Type B pancreatic cell (in vitro differentiated cells): ENCODE results near the gene SLCO2A1. TPM values are rescaled to one million over a fixed set of nuclear protein-coding genes. Genes with fewer than 3 reads are reported as not detected.

Experiments
- DNase-seq: peaks from one replicate; pipeline ENCODE4 v3.0.0; 2021; ENCODE audit warnings: mixed read lengths; ENCODE audit not compliant: unreplicated experiment; ENCODE audit errors: extremely low spot score
- H3K27ac Mint-ChIP-seq: 2 replicates; pipeline ENCODE4 v1.8.0; 2021; ENCODE audit warnings: mild to moderate bottlenecking, mixed read lengths
- H3K27me3 Mint-ChIP-seq: 2 replicates; pipeline ENCODE4 v1.8.0; 2021; ENCODE audit warnings: mixed read lengths
- H3K36me3 Mint-ChIP-seq: 2 replicates; pipeline ENCODE4 v1.8.0; 2021; ENCODE audit warnings: mixed read lengths
- H3K4me1 Mint-ChIP-seq: one replicate; pipeline ENCODE4 v1.8.0; 2021; ENCODE audit warnings: mixed read lengths; ENCODE audit not compliant: unreplicated experiment
- H3K4me3 Mint-ChIP-seq: 2 replicates; pipeline ENCODE4 v1.8.0; 2021; ENCODE audit warnings: mild to moderate bottlenecking, mixed read lengths
- H3K9me3 Mint-ChIP-seq: 2 replicates; pipeline ENCODE4 v1.8.0; 2021; ENCODE audit warnings: mixed read lengths
- total RNA-seq: library from RNA; stranded (reverse); gene quantifications from 2 replicates; pipeline ENCODE4 v1.2.1, GENCODE V29; 2021; ENCODE audit warnings: low replicate concordance
- TF ChIP-seq, protein P1 (sequence below): fragments of 200-600 bp; sonication (generic); conservative IDR thresholded peaks from 2 replicates; pipeline ENCODE4 v1.5.0; 2021; ENCODE audit warnings: antibody characterized with exemption, mild to moderate bottlenecking

The SLCO2A1 gene
- total RNA-seq, 1 donor from 2014 or later: 3.8 TPM

DNA sequence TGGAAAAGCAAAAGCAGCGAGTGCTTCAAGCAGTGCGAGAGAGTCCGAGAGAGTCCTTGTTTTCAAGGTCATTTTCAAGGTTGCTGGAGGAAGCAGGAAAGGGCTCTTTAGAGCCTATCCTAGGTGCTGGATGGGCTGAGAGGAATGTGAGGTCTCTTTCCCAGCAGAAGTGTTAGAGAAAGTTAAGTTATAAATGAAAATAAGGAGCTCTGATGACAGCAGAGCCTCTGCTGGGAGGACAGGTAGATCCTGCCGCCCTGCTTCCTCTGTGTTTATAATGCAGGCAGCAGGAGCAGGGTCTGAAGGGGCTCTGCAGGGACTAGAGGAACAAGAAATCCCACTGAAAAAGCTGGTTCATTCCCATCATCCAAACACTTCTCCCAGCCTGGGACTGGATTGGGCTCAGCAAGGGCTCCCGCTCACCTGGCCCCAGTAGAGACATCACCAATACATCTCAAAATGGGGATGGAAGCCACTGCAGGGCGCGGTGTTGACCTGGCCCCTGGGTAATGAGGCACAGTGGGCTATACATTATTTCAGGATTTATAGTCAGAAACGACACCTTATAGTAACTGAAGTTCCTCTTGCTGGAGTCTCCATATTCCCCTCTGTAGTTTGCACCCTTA is 92.6 kb downstream of the SLCO2A1 start:
- Mint-ChIP-seq H3K27ac (no peak overlapping the region), H3K4me1 (peaks cover 14% of the 10 kb centered on the region), H3K4me3 (no peak overlapping the region), H3K27me3 (peaks cover 11% of the 10 kb centered on the region), H3K9me3 (no peaks in the 10 kb centered on the region), H3K36me3 (no peaks in the 10 kb centered on the region)
- TF ChIP-seq, protein P1, sequence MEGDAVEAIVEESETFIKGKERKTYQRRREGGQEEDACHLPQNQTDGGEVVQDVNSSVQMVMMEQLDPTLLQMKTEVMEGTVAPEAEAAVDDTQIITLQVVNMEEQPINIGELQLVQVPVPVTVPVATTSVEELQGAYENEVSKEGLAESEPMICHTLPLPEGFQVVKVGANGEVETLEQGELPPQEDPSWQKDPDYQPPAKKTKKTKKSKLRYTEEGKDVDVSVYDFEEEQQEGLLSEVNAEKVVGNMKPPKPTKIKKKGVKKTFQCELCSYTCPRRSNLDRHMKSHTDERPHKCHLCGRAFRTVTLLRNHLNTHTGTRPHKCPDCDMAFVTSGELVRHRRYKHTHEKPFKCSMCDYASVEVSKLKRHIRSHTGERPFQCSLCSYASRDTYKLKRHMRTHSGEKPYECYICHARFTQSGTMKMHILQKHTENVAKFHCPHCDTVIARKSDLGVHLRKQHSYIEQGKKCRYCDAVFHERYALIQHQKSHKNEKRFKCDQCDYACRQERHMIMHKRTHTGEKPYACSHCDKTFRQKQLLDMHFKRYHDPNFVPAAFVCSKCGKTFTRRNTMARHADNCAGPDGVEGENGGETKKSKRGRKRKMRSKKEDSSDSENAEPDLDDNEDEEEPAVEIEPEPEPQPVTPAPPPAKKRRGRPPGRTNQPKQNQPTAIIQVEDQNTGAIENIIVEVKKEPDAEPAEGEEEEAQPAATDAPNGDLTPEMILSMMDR: no peak
- DNase-seq: peak; percentile 37

- TF ChIP-seq, protein P1: no peak
- no peak overlapping the region for H3K27ac Mint-ChIP-seq
- H3K36me3 Mint-ChIP-seq: no peaks in the 10 kb centered on the region
- no peak overlapping the region for H3K4me3 Mint-ChIP-seq
- no peaks in the 10 kb centered on the region for H3K9me3 Mint-ChIP-seq
- H3K4me1 Mint-ChIP-seq: peaks cover 14% of the 10 kb centered on the region
- H3K27me3 Mint-ChIP-seq: peaks cover 11% of the 10 kb centered on the region
- DNase-seq: peak; percentile 45
Observed at GRCh38 chr3:133935843-133936769, 93.6 kb downstream of the SLCO2A1 start.

DNA sequence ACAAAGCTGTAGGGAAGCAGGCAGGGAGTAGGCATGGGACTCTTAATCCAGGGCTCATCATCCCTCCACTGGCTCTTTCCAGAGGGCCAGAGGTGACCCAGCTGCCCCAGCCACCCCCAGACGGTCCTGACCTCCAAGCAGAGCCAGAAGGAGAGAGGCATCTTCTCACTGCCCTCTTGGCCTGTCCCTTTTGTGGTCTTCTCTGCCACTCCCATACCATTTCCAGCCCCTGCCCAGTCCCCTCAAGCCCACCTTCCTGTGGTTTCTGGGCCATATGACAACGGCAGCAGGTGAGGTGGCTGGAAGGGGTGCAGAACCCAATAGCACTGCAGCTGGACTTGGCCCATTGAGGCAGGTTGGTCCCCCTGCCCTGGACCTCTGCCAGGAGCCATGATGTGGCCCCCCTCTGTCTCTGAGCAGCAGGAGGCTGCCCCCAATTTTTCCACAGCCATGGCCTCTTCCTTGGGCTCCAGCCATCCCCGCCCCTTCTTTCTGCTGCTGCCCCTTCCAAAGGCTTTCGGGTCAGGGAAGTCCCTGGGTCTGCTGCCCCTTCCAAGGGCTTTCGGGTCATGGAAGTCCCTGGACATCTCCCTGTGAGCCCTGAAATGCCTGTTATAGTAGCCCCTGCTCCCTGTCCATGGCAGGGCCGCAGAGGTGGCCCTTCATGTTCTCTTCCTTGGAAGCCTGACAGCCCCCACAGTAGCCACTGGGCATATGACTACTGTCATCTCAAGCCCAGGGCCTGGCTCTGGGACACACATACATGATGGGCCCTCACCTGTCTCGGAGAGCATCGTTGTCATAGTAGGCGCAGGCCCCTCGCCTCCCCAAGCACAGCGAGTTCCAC is 94.5 kb downstream of the SLCO2A1 start:
- Mint-ChIP-seq H3K27ac (no peak overlapping the region), H3K9me3 (no peaks in the 10 kb centered on the region), H3K4me1 (peaks cover 14% of the 10 kb centered on the region), H3K36me3 (no peaks in the 10 kb centered on the region), H3K4me3 (no peak overlapping the region), H3K27me3 (peaks cover 6% of the 10 kb centered on the region)
- DNase-seq: peak; percentile 57
- TF ChIP-seq, protein P1: no peak

- TF ChIP-seq, protein P1: no peak
- H3K4me3 Mint-ChIP-seq: no peak overlapping the region
- H3K27me3 Mint-ChIP-seq: peaks cover 10% of the 10 kb centered on the region
- peak; percentile 47 for DNase-seq
- H3K36me3 Mint-ChIP-seq: no peaks in the 10 kb centered on the region
- H3K9me3 Mint-ChIP-seq: no peaks in the 10 kb centered on the region
- H3K4me1 Mint-ChIP-seq: peaks cover 16% of the 10 kb centered on the region
- H3K27ac Mint-ChIP-seq: no peak overlapping the region
Observed at GRCh38 chr3:133934073-133934970, 95.4 kb downstream of the SLCO2A1 start.
